NCI-H82 treated with DMSO at 0.1 percent for 48 hours (cell line): ENCODE results near the gene PACS1.
"Not testable (repeated sequence)": the region's sequence is repeated elsewhere in the genome, so short reads cannot be mapped to it uniquely, and the experiment has no call there.

Source experiments
- DNase-seq: peaks from one replicate; lab custom pipeline; 2025; ENCODE audit not compliant: unreplicated experiment; lab: John Stamatoyannopoulos, UW

Gene PACS1

GRCh38 chr11:66242095-66242765 is 172.2 kb downstream of the PACS1 start:
- no peak for DNase-seq

GRCh38 chr11:66243782-66244535 is 173.9 kb downstream of the PACS1 start:
- DNase-seq: no peak

DNA sequence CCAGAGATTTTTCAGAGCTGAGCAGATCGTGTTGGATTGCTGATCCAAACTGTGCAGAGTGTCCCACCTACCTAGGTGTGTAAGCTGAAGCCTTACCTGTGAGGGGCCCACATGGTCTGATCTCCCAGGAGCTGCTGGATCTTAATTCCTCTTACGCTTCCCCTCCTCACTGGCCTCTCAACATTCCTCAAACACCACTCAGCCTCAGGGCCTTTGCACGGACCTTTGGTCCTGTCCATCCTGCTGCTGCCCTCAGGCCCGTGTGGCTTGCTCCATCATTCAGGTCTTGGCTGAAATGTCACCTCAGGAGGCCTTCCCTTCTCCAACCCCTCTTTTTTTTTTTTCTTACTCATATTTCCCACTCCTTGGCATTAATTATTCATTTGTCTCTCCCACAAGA is 177.2 kb downstream of the PACS1 start:
- DNase-seq: no peak

GRCh38 chr11:66247801-66248200 is 177.7 kb downstream of the PACS1 start:
- no peak for DNase-seq

GRCh38 chr11:66248903-66249302 is 178.8 kb downstream of the PACS1 start:
- DNase-seq: no peak

DNA sequence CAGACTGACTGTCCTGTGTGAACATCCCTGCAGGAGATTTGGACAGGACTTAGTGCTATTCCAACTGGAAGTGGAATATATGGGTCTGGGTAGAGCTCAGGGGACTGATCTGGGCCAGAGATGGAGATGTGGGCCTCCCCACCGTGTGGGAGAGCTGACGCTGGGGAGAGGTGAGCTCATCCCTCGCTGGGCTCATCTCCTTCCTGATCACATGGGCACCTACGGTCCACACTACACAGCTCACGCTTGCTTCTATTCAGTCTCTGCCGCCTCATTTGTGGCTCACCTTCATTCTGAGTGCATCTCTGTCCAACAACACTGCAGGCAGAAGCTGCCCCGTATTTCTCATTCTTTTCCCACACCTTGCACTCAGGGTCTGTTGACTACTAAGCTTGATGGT is 181.7 kb downstream of the PACS1 start:
- DNase-seq: no peak

DNA sequence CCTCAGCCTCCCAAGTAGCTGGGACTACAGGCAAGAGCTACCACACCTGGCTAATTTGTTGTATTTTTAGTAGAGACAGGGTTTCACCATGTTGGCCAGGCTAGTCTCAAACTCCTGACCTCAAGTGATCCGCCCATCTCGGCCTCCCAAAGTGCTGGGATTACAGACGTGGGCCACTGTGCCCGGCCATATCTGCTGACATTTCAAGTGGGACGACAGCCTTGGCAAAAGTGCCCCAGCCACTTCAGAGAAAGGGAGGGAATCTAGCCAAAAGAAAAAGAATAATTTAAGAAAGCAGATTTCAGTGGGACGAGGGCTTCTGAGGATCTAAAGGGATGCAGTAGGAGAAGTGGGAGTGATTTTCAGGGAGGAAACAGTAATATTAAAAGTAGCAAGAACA is 183.0 kb downstream of the PACS1 start:
- DNase-seq: not testable (repeated sequence)

GRCh38 chr11:66258473-66258893 is 188.4 kb downstream of the PACS1 start:
- DNase-seq: no peak

DNA sequence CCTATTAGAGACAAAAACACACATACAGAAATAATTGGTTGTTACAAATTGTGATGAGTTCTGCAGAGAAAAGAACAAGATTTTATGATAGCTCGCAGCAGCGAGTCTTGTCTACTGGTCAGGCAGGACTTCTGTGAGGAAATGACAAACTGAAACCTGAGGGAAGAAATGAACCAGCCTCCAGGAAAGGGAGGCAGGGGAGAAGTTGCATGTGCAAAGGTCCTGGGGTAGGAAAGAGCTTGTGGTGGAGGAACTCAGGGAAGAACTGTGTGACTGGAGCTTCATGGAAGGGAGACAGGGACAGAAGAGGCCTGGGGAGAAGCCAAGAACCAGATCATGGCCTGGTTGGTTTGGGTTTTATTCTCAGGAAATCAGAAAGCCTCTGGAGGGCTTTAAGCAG is 189.2 kb downstream of the PACS1 start:
- no peak for DNase-seq

GRCh38 chr11:66259956-66260355 is 189.9 kb downstream of the PACS1 start:
- no peak for DNase-seq

GRCh38 chr11:66261578-66261977 is 191.5 kb downstream of the PACS1 start:
- DNase-seq: no peak

- no peak for DNase-seq
Measured at GRCh38 chr11:66262191-66262590, 192.1 kb downstream of the PACS1 start.

DNA sequence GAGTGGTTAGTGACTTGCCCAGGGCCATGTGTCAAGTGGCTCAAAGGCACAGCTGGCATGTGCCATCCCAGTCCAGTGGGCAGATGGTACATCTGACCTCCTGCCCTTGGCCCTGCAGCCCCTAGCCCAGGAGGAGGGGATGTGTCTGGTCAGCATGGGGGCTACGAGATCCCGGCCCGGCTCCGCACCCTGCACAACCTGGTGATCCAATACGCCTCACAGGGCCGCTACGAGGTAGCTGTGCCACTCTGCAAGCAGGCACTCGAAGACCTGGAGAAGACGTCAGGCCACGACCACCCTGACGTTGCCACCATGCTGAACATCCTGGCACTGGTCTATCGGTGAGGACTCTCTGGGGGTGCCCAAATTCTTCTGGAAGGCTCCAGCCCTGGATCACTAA is 192.6 kb downstream of the PACS1 start:
- no peak for DNase-seq

GRCh38 chr11:66263231-66263630 is 193.2 kb downstream of the PACS1 start:
- no peak for DNase-seq

DNA sequence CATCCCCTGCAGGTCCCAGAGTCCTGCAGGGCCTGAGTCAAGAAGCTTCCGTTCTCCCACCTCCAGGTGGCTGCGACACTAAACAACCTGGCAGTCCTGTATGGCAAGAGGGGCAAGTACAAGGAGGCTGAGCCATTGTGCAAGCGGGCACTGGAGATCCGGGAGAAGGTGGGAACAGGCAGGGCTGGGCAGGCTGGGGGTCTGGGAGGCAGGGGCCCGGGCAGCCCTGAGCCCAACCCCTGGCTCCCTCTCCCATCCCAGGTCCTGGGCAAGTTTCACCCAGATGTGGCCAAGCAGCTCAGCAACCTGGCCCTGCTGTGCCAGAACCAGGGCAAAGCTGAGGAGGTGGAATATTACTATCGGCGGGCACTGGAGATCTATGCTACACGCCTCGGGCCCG is 193.7 kb downstream of the PACS1 start:
- DNase-seq: no peak

- no peak for DNase-seq
Measured at GRCh38 chr11:66264383-66264782, 194.3 kb downstream of the PACS1 start.

DNA sequence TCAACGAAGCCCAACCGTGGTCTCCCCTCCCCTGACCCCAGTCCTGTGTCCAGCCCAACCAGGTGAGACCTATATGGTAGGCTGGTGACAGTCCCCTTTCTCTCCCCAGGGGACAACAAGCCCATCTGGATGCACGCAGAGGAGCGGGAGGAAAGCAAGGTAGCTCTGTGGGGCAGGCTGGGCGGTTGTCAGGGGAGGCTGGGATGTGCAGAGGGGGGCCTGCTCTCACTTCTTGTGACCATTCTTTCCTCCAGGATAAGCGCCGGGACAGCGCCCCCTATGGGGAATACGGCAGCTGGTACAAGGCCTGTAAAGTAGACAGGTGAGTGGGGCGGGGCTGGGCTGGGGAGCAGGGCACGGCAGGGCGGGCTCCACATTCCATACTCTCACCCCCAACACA is 194.8 kb downstream of the PACS1 start:
- no peak for DNase-seq

GRCh38 chr11:66265531-66266377 is 195.7 kb downstream of the PACS1 start:
- DNase-seq: no peak

GRCh38 chr11:66266378-66267038 is 196.4 kb downstream of the PACS1 start:
- DNase-seq: no peak

- DNase-seq: no peak
Measured at GRCh38 chr11:66267039-66267378, 196.9 kb downstream of the PACS1 start.
